Daoy (cell line): Measurements from ENCODE around the gene IL1R2. TPM values are rescaled to one million over a fixed set of nuclear protein-coding genes. Genes with fewer than 3 reads are reported as not detected.
"Not testable (repeated sequence)": the region's sequence is repeated elsewhere in the genome, so short reads cannot be mapped to it uniquely, and the experiment has no call there.

Experiments used
- DNase-seq: peaks from one replicate; pipeline ENCODE4 v3.0.0-alpha.2; 2015; ENCODE audit warnings: low read depth
- total RNA-seq: library from RNA; depleted of rRNA; stranded (reverse); fragments of >200 nt; shearing (Covaris generic); gene quantifications from 2 replicates; pipeline ENCODE4 v1.2.3, GENCODE V29; 2014

Gene IL1R2
- total RNA-seq, 1 experiment from 2014 or later, result not detected

- no peak for DNase-seq
Measured at GRCh38 chr2:102000012-102000411, 8.3 kb downstream of the IL1R2 start.

- DNase-seq, result no peak
Measured at GRCh38 chr2:102000813-102001766, 9.3 kb downstream of the IL1R2 start.

GRCh38 chr2:102001767-102002142 lies 10.0 kb downstream of the IL1R2 start:
- DNase-seq, result no peak

GRCh38 chr2:102002228-102002627 lies 10.5 kb downstream of the IL1R2 start:
- no peak for DNase-seq

GRCh38 chr2:102002909-102003308 lies 11.1 kb downstream of the IL1R2 start:
- DNase-seq, result not testable (repeated sequence)

- DNase-seq, result no peak
Measured at GRCh38 chr2:102003696-102004095, 11.9 kb downstream of the IL1R2 start.

GRCh38 chr2:102004581-102004980 lies 12.8 kb downstream of the IL1R2 start:
- no peak for DNase-seq

GRCh38 chr2:102005449-102005848 lies 13.7 kb downstream of the IL1R2 start:
- DNase-seq, result no peak

GRCh38 chr2:102005989-102006885 lies 14.5 kb downstream of the IL1R2 start:
- DNase-seq, result peak; percentile 41

GRCh38 chr2:102006886-102007278 lies 15.1 kb downstream of the IL1R2 start:
- DNase-seq, result no peak

- no peak for DNase-seq
Measured at GRCh38 chr2:102008490-102008889, 16.7 kb downstream of the IL1R2 start.

- DNase-seq, result no peak
Measured at GRCh38 chr2:102009557-102009956, 17.8 kb downstream of the IL1R2 start.

- no peak for DNase-seq
Measured at GRCh38 chr2:102010902-102011301, 19.1 kb downstream of the IL1R2 start.

GRCh38 chr2:102012061-102012614 lies 20.4 kb downstream of the IL1R2 start:
- no peak for DNase-seq

- no peak for DNase-seq
Measured at GRCh38 chr2:102013206-102014040, 21.7 kb downstream of the IL1R2 start.

- DNase-seq, result no peak
Measured at GRCh38 chr2:102014041-102014345, 22.2 kb downstream of the IL1R2 start.

GRCh38 chr2:102015399-102015798 lies 23.6 kb downstream of the IL1R2 start:
- DNase-seq, result no peak

- DNase-seq, result no peak
Measured at GRCh38 chr2:102016399-102016955, 24.7 kb downstream of the IL1R2 start.

GRCh38 chr2:102018823-102019445 lies 27.2 kb downstream of the IL1R2 start:
- DNase-seq, result no peak

- peak; percentile 83 for DNase-seq
Measured at GRCh38 chr2:102020596-102021170, 28.9 kb downstream of the IL1R2 start.
